Activated CD4-positive, alpha-beta T cell treated with anti-CD3 and anti-CD28 coated beads, Interleukin-2, amount 50 U/mL, for 48 hours (primary cell): Measurements from ENCODE around the gene FTO.
"Not testable (repeated sequence)": the region's sequence is repeated elsewhere in the genome, so short reads cannot be mapped to it uniquely, and the experiment has no call there.

ENCODE experiments used
- DNase-seq, 2 experiments: peaks; one replicate each; pipeline ENCODE4 v3.0.0-alpha.2; 2020

The FTO gene

DNA sequence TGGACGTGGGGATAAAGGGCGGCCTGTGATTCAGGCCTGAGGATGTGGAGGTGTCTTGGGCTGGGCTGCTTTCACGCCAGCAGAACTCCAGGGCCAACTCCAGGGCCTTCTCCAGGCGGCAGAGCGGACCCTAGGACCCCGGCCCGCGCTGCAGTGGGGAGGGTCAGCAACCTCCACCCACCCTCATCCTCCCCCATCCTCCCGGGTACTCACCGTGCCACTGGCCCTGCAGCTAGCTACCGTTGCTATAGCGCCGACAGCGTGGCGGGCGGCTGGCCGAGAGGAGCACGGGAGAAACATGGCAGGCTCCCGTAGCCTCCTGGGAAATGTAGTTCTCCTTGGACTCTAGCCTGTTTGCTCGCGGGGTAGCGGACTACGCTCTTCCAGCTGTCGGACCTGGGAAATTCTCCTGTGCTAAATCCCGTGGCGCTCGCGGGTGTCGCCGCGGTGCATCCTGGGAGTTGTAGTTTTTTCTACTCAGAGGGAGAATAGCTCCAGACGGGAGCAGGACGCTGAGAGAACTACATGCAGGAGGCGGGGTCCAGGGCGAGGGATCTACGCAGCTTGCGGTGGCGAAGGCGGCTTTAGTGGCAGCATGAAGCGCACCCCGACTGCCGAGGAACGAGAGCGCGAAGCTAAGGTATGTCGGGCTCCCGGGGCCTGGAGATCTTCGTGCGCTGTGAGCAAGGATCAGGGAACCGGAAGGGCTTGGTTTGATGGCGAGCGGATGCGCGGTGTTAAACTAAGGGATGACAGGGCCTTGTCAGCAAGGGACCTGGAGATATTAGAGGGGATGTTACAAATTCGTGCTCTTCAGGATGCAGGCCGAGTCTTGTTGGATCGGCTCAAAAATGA, at the start of gene FTO, which contains the start of gene RPGRIP1L:
FTO (plus strand) TSS at position 567 of the 855 bp plus-strand sequence.
RPGRIP1L (minus strand) TSS at position 270 of the 855 bp plus-strand sequence. CDS start 3,136 bp downstream, outside the sequence.
- DNase-seq = peak; percentile 98 to 99

DNA sequence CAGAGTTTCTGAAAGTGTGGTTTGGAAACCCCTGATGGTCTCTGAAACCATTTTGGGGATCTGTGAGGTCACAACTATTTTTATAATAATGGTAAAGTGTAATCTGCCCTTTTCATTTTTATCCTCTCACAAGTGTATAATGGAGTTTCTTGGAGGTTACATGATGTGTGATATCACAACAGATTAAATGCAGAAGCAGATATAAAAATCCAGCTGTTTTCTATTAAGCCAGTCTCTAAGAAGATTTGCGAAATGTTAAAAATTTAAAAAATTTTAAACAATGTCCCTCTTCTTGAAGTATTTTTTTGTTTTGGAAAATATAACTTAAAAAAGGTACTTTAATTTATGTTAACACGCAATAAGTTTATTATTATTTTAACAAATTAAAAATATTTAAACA, 49.0 kb upstream of the FTO start:
- DNase-seq = no peak

DNA sequence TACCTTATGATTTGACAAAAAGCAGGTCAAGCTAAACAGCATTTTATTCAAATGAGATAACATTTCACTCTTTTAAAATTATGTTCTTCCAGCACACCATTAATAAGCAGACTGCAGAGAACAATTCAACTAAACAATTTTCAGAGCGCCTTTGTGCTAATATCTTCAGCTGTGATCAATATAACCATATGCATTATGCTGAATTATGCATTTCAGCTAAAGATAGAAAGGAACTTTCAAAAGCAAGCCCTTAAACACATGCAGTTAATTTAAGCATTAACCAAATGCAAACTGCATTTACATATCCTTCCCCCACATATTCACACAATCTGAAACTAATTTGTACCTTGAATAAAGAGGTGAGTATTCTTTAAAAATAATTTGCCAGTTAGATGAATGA, 41.9 kb upstream of the FTO start:
- DNase-seq = no peak

DNA sequence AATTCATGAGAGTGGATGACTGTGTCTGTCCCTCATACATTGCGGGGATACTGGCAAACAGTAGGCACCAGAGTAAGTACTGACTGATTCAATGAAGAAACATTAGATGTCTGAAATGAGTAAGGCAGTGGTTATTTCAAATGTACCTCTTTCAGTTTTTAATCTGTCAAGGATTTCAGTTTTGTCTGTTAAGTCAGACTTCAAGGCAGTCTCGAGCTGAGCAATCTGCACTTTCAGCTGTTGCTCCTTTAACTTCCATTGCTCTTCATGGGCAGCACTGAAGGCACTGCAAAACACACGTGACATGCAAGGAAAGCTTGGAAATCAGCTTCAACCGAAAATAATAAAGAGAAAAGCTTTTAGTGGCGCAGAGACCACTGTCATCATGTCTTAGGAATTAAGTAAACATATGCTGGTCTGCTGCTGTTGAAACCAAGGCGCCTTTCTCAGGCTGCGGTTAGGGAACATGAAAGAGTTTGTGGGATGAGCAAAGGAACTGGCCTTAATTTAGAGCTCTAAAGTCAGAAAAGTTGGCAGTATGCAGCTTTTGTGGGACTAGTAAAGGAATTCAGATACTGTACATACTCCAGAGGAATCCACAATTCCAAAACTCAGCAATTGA, 39.1 kb upstream of the FTO start:
- peak; percentile 10 to 35 for DNase-seq

DNA sequence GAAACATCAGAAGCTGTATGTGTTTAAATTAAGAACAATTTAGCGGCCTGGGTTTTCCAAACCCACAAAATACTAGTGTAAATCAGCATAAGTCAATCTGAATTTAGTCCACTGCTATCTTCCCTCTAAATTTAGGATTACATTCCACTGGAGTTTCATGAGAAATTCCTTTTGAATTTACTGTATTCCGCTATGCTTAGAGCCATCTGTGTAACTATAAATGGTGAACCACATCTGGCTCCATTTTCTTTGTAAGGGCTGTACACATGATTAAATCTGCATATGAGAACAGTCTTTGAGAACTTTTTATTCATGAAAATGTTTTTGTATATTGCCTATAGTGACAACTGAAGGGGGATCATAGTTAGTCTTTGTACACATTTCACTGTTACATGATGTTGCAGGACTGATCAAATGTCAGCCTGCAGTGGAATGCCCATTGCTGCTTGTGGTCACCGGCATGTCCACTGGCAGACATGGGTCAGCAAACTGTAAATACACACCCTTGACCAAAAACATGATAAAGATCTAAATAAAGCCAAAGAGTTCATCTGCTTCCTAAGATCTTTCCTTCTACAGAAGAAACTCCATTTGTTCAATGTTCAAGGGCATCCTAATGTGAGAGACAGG, 37.1 kb upstream of the FTO start:
- DNase-seq = no peak

DNA sequence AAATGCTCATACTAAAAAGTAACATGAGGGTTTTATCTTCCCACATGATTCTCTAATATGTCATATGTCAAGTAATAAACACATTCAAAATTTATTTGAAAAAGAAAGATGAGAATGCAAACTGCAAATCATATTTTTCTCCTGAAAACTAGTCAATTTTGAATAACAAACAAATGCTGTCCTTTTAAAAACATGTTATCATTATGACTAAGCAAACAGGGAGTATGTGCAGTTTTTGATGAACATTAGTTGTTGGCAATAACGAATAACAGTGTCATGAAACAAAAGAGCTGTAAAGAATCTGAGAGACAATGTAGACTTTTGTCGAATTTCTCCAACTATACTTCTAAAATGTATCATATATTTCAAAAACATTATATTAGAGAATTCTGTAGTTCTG, 35.1 kb upstream of the FTO start:
- DNase-seq = no peak

DNA sequence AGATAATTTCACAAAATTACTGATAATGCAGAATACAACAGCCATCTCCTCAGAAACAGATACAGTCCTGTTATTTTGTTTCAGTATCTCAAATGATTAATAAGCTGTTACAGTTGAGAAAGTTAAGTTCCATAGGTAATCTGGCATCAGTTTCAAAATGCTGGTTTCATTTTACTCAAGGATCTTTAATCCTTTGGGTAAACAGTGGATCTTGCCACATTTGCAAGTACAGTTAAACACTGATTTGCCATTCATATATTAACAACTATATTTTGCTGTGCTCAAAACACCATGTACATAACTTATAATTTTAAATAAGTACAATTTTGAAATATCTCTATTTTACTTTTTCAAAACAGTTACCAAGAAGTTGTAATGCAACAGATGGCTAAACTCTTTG, 31.5 kb upstream of the FTO start:
- DNase-seq = no peak

DNA sequence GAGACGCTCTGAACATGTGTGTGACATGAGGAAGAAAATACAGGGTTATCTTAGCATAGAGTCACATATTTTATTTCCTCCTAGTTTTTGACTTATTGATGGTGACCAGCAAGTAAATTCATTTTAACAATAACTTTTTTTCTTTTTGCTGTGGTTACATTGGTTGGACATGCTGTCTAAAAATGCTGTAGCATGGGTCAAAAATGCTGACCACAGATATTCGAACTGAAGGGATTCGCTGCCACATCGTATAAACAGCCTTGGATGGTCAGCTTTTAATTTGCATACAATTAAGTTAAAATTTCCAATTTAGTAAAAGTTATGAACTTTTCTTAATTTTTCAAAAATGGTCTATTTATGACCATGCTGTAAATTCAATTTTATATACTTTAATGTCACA, 30.8 kb upstream of the FTO start:
- DNase-seq = no peak

DNA sequence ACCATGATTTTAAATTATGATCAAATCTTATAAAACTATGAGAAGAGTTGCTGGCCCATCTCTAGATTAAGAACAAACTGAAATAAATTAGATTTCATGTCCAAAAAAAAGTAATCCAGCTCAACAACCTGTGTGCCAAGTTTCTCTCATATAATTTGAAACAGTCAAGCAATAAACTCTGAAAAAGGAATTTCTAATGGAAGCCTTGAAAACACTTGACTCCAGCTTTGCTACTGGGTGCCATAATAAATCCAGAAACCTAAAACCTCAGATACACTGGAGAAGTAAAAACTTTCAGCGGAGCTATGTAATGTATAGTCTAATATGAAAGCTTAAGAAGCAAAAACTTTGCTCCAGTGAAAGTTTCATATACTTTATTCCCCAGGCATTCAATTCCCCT, 25.8 kb upstream of the FTO start:
- DNase-seq = no peak

DNA sequence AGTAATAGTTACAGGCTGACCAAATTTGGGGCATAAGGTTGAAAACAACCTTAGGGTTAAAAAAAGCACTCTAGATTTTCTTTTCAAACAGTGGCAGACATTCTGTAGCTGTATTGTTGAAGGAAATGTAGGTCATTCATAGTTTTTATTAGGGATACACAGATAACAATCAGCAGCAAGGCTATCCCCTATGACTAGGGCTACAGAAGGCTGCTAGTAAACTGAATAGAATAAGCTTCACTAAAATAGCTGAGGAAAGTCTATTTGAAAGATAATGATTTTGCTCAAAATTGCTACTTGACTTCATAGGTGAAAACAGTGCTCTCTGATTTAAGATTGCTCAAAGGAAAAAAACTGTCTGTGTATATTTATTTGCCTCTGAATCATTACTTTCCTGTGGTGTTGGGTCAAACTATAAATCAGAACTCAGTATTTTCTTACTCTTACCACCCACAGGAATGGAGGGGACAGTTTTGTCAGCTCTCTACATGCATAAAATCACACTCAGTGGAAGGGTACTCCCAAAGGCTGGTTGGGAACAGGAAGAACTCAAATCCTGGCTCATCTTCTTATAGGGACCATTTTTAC, 25.1 kb upstream of the FTO start:
- DNase-seq = no peak

DNA sequence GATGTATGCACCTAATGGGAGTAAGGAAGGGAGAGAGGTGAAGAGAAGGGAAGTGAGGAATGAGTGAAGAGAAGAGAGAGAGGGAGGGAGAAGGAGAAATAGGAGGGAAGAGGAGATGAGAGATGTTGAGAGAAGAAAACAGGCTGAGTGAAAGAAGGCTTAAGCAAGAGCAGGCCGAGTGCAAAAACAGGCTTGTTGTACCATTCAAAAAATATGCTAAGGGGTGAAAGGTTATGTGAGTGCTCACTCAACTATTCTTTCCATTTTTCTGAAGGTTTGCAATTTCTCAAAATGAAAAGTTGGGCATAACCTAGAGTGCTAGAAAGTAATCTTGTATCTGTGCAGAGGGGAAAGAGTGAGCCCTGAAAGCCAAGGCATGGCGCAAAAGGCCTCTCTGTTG, 23.2 kb upstream of the FTO start:
- DNase-seq = no peak

DNA sequence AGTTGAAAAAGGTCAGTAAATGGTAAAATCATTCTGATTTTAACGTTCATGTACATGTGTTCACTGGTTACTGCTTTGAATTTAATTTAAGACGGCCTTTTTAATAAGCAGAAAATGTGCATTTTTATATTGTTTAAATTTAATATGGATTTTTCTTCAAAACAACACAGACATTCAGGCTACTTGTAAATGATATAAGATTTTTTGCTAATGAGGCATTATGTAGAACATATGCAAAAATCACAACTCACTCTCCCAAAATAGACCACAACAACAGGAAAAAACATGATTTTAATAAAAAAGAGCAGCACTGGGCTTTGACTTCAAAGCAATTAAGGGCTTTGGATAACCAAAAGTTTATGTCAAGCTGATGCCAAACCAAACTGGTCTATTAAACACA, 22.6 kb upstream of the FTO start:
- DNase-seq = no peak

DNA sequence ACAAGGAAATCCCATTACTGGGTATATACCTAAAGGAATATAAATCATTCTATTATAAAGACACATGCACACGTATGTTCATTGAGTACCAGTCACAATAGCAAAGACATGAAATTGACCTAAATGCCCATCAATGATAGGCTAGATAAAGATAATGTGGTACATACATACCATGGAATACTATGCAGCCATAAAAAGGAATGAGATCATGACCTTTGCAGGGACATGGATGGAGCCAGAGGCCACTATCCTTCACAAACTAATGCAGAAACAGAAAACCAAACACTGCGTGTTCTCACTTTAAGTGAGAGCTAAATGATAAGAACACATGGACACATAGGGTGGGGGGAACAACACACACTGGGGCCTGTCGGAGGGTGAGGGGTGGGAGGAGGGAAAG, 18.6 kb upstream of the FTO start:
- DNase-seq = not testable (repeated sequence)

DNA sequence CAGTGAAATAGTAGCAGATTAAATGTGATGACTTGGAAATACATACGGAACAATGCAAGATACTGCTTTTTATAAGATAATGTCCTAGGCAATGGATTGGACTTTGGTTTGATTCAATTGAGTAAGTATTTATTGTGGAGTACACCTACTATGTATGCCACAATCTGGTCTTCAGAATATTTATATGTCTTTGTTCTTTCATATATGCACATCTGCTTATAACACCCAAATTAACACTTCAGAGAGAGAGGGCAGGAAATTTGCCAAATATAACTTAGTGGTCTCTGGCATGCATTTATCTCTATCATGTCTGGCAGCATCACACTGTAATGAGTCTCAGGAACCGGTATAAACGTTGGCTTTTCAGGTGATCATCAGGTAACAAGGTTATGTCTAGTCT, 17.2 kb upstream of the FTO start:
- DNase-seq = no peak

DNA sequence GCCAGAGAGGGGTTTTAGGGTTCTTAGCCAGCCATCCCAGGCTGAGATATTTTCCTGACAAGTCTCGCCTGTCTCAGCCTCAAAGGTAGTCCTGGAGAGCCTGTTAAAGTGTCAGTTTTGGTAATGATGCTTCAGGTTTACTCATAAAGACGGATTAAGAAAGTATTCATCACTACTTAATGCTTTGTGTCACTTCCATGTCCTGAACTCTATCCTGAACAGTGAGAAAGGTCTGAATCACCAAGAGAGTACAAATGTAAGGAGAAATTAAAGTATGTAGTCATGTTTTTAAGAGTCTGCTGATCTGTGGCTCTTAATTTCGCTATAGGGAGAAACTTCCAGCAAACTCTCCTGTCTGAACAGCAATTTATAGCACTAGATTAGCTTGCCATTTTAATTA, 14.3 kb upstream of the FTO start:
- no peak for DNase-seq

DNA sequence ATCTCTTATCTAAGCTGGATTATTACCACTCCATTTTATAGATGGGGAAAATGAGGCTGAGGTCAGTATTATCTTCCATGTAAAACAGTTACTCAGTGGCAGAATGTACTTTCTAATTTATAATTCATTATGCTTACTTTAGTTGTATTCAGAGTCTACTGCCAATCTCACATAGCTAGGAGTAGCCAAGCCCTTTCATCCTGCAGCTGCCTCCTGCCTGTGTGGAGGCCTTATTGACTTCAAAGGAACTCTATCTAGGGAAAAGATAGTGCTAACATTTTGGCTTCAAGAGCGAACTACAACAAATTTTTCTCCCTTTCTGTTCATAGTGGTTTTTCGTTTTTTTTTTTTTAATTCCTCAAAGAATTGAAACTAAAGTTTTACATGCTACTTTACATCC, 13.2 kb upstream of the FTO start:
- no peak for DNase-seq

DNA sequence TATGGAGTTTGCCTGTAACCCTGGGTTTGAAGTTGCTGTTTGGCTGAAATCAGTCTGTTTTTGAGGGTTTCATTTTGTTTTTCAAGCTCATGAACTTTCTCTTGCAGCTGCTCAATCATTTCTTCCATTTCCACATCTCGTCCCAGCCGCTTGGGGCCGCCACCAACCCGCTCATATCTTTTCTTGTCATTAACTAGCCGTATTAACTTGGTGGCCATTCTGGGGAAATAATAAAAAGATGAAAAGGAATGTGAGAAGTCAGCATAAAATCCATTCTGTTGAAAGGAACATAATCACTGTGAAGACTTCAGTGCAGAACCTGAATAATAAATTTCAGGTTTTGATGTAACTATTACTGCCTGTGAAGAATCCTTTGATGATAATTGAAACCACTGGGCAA, 11.8 kb upstream of the FTO start:
- no peak for DNase-seq

DNA sequence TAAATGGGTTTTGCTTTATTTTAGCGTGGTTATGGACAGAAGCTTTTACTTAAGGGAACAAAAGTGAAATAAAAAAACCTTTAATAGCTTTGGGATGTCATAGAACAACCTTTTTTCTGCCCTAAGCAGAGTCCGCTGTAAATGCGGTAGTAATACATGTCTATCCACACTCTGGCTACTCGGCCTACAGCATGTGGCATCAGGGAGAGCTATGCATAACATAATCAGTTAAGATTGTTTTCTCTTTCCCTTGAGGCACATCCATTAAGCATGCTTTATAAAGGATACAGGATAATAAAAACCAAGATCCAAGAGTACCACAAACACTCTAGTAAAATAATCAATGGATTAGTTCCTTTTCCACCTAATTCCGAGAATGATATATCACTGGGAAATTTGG, 10.6 kb upstream of the FTO start:
- no peak for DNase-seq

DNA sequence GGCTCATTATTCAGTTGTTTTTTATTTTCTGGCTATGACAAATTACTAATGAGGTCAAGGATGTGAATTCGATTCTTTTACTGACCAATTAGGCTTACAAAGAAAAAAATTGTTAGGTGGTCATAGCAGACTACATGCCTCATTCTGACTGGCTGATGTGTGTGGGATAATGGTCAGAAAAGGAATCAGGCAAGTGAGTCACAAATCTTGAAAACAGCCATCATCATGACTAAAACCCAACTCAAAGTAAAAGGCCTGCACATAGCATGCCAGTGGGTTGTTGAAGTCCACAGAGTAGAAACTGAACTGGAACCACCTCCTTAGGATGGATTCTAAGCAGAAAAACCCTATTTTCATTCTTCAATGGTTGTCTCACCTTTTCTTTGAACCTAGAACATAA, 8.9 kb upstream of the FTO start:
- DNase-seq = no peak

DNA sequence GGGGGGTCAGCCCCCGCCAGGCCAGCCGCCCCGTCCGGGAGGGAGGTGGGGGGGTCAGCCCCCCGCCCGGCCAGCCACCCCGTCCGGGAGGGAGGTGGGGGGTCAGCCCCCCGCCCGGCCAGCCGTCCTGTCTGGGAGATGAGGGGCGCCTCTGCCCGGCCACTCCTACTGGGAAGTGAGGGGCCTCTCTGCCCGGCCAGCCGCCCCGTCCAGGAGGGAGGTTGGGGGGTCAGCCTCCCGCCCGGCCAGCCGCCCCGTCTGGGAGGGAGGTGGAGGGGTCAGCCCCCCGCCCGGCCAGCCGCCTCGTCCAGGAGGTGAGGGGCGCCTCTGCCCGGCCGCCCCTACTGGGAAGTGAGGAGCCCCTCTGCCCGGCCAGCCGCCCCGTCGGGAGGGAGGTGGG, 5.7 kb upstream of the FTO start:
- DNase-seq = not testable (repeated sequence)

DNA sequence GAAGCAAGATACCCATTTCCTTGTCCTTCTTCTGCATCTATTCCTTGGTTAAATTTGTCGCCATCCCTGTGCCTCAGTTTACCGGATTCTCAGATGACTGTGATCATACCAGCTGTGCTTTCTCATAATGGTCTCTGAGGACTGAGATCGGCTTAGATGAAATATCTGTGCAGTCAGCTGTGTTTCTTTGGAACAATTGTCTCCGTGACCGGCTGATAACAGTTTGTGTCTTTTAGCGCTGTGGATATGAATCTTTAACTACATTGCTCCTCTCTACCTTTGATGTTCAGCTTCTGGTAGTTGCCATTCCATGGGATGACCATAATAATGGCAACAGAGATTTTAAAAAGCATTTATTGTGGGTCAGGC, 473 bp downstream of the FTO start:
- DNase-seq = no peak

DNA sequence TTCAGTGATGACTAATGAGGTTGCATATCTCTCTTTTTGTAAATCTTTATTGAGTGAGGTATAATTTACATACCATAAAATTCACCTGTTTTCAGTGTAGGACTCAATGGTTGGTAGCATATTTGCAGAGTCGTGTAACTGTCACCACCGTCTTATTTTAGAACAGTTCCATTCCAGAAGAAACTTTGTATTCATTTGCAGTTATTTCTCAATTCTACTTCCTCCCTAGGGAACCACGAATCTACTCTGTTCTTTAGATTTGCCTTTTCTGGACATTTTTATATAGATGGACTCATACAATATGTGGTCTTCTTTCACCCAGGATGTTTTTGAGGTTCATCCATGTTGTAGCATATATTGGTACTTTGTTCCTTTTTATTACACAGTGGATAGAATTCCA, 3.7 kb downstream of the FTO start:
- no peak for DNase-seq

DNA sequence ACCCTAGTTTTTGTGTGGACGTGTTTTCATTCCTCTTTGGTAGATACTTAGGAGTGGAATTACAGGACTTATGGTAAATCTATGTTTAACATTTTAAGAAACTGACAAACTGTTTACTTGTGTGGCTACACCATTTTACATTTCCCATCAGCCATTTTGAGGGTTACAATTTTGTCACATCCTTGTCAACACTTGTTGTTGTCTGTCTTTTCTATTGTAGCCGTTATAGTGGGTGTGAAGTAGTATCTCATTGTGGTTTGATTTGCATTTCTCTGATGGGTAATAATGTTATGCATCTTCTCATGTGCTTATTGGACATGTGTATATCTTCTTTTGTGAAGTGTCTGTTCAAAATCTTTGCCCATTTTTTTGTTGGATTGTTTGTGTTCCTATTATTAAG, 4.5 kb downstream of the FTO start:
- DNase-seq = no peak

DNA sequence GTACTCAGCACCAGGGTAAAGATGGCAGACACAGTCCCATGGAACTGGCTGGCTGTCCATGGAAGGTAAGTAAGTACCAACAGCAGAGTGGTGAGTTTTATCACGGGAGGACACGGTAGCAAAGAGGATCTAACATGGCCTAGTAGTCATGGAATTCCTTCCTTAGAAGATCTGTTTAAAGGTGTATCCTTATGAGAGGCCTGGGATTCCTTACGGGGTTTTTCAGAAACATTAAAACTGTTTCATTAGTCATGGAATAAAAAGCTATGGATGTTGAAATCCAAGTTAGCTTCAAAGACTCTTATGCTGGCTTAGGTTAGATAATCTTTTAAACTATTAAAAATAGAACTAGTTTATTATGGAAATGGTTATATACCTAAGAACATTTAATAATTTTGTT, 7.4 kb downstream of the FTO start:
- DNase-seq = no peak
